Right lobe of liver (tissue), 4 donors: Measurements from ENCODE around the gene PAK6.

Experiments
- CTCF ChIP-seq, 4 donors: fragments of 200-600 bp in 3 of 4; fragments of 450-650 bp in 1 of 4; IDR thresholded peaks; one replicate each; pipeline versions ENCODE4 v1.5.1 to v1.8.0; 2016 to 2022; ENCODE audit warnings: antibody characterized with exemption in 4 of 4, mild to moderate bottlenecking in 2 of 4
- POLR2A ChIP-seq: fragments of 450-650 bp; IDR thresholded peaks from one replicate; pipeline ENCODE4 v1.6.1; 2017; ENCODE audit warnings: antibody characterized with exemption, mild to moderate bottlenecking
- donor health status: DM: no; HTN: no; CAD: no.
- donor health status: DM: no; HTN: no; CAD: no.
- donor health status: DM: no; HTN: yes; CAD: no.

- no peak for TF ChIP-seq CTCF (IDR thresholded peaks at IDR 0.05)
- no peak for TF ChIP-seq POLR2A
These were observed 9.3 kb downstream of the PAK6 start for GRCh38 chr15:40248006-40248783.
